SU-DHL-6 (cell line): Measurements from ENCODE around the gene COL16A1.

Source experiments
- H2AFZ ChIP-seq: fragments of 200-600 bp; sonication (generic); 2 replicates; pipeline ENCODE4 v1.6.1; 2014; ENCODE audit warnings: low read depth, mild to moderate bottlenecking, moderate library complexity, mixed read lengths, antibody characterized with exemption, low read length; ENCODE audit not compliant: severe bottlenecking
- H3F3A ChIP-seq: fragments of 200-600 bp; shearing (Covaris generic); 2 replicates; pipeline ENCODE4 v1.6.0; 2016; ENCODE audit warnings: antibody characterized with exemption, mild to moderate bottlenecking; ENCODE audit not compliant: insufficient read depth
- H3K27ac ChIP-seq: fragments of 200-600 bp; sonication (generic); 2 replicates; pipeline ENCODE4 v1.5.1; 2016; ENCODE audit warnings: low read depth, mild to moderate bottlenecking, low read length, moderate library complexity, mixed read lengths
- H3K27me3 ChIP-seq: fragments of 200-600 bp; sonication (generic), shearing (Covaris generic); 2 replicates; pipeline ENCODE4 v1.6.0; 2014; ENCODE audit warnings: mild to moderate bottlenecking, low read length
- H3K36me3 ChIP-seq: fragments of 200-600 bp; sonication (generic); 2 replicates; pipeline ENCODE4 v1.6.1; 2014; ENCODE audit warnings: mild to moderate bottlenecking, low read length, mixed read lengths
- H3K4me2 ChIP-seq: fragments of 300-600, 200-600 bp; shearing (Covaris generic), sonication (generic); 2 replicates; pipeline ENCODE4 v1.6.0; 2014; ENCODE audit warnings: low read length, low read depth, mild to moderate bottlenecking; ENCODE audit not compliant: poor library complexity, severe bottlenecking
- H3K4me3 ChIP-seq: fragments of 200-600 bp; sonication (generic); 2 replicates; pipeline ENCODE4 v1.5.1; 2014; ENCODE audit warnings: antibody characterized with exemption, low read length, mild to moderate bottlenecking, mixed read lengths; ENCODE audit not compliant: insufficient read depth, poor library complexity, severe bottlenecking
- H3K79me2 ChIP-seq: fragments of 200-600 bp; sonication (generic); 2 replicates; pipeline ENCODE4 v1.6.1; 2014; ENCODE audit warnings: mild to moderate bottlenecking, low read length, moderate library complexity; ENCODE audit not compliant: insufficient read depth
- H3K9ac ChIP-seq: fragments of 200-600 bp; sonication (generic); 2 replicates; pipeline ENCODE4 v1.7.0; 2014; ENCODE audit warnings: mild to moderate bottlenecking, low read length
- H3K9me2 ChIP-seq: fragments of 200-600 bp; sonication (generic); replicated peaks from 2 replicates; pipeline ENCODE4 v1.6.1; 2014; ENCODE audit warnings: low read length; ENCODE audit not compliant: insufficient read depth
- H3K9me3 ChIP-seq: fragments of 200-600 bp; sonication (generic); 2 replicates; pipeline ENCODE4 v1.6.1; 2014; ENCODE audit warnings: low read length, mixed read lengths; ENCODE audit not compliant: insufficient read depth
- H4K20me1 ChIP-seq: fragments of 200-600 bp; sonication (generic); 2 replicates; pipeline ENCODE4 v1.6.1; 2014; ENCODE audit warnings: low read depth, mild to moderate bottlenecking, antibody characterized with exemption, low read length, moderate library complexity, mixed read lengths
- EZH2phosphoT487 ChIP-seq: fragments of 200-600 bp; sonication (generic), shearing (Covaris generic); conservative IDR thresholded peaks from 2 replicates; pipeline ENCODE4 v1.6.1; 2018; ENCODE audit warnings: mild to moderate bottlenecking, antibody characterized with exemption, low read length, moderate library complexity, mixed read lengths
- TF ChIP-seq, protein P1 (sequence below): fragments of 200-600 bp; sonication (generic); IDR thresholded peaks from one replicate; pipeline ENCODE4 v1.5.1; 2017; ENCODE audit warnings: antibody characterized with exemption, mild to moderate bottlenecking, low read length, moderate library complexity; ENCODE audit not compliant: insufficient read depth, poor library complexity, severe bottlenecking

Gene COL16A1

DNA sequence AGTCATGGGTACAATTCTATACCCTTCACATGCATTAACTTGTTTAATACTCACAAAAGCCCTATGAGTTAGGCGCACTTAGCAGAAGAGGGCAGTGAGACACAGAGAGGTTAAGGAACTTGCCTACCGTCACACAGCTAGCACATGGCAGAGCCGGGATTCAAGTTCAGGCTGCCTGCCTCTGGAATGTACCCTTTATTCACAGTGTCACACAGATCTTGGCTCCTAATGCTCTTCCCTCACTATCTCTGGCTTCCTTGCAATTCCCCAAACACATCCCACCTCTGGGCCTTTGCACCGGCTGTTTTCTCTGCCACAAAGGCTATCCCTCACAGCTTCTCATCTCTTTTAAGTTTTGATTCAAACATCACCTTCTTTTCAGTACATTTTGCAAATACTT, 25.1 kb downstream of the COL16A1 start:
- Histone ChIP-seq H3K4me2 (no peak overlapping the region), H3K36me3 (no peaks in the 10 kb centered on the region)

DNA sequence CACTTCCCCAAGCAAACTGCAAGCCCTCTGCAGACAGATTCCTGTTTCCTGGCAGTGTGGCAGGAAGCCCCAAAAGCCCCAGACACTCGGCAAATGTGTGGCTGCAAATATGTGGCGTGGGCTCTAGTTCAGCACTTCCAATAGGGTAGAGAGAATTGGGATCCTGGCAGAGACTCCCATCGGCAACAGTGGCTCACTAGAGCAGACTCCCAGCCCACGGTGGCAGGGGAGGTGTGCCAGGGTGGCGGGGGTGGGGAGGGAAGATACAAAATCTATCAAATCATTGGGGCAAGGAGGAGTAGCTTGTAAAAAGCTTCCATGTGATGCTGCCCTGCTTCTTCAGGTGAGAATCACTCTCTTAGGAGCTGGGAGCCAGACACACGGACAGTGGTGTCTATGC, 25.9 kb downstream of the COL16A1 start:
- Histone ChIP-seq H4K20me1 (no peaks in the 10 kb centered on the region), H3K9me3 (no peaks in the 10 kb centered on the region), H3K27ac (no peak overlapping the region), H3K9ac (no peak overlapping the region), H3K9me2 (no peaks in the 10 kb centered on the region), H3K79me2 (no peaks in the 10 kb centered on the region), H3F3A (no peaks in the 10 kb centered on the region), H3K4me2 (no peak overlapping the region), H3K27me3 (no peaks in the 10 kb centered on the region), H3K36me3 (no peaks in the 10 kb centered on the region), H2AFZ (no peak overlapping the region), H3K4me3 (no peak overlapping the region)
- TF ChIP-seq, protein P1, sequence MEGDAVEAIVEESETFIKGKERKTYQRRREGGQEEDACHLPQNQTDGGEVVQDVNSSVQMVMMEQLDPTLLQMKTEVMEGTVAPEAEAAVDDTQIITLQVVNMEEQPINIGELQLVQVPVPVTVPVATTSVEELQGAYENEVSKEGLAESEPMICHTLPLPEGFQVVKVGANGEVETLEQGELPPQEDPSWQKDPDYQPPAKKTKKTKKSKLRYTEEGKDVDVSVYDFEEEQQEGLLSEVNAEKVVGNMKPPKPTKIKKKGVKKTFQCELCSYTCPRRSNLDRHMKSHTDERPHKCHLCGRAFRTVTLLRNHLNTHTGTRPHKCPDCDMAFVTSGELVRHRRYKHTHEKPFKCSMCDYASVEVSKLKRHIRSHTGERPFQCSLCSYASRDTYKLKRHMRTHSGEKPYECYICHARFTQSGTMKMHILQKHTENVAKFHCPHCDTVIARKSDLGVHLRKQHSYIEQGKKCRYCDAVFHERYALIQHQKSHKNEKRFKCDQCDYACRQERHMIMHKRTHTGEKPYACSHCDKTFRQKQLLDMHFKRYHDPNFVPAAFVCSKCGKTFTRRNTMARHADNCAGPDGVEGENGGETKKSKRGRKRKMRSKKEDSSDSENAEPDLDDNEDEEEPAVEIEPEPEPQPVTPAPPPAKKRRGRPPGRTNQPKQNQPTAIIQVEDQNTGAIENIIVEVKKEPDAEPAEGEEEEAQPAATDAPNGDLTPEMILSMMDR = no peak
- no peak for TF ChIP-seq EZH2phosphoT487

More for the DNA sequence above, 25.1 kb downstream of the COL16A1 start:
- H3K9me3 ChIP-seq = no peaks in the 10 kb centered on the region
- no peaks in the 10 kb centered on the region for H3F3A ChIP-seq
- no peaks in the 10 kb centered on the region for H3K27me3 ChIP-seq
- H3K27ac ChIP-seq = no peak overlapping the region
- H3K4me3 ChIP-seq = no peak overlapping the region
- H3K9me2 ChIP-seq = no peaks in the 10 kb centered on the region
- no peak overlapping the region for H3K9ac ChIP-seq
- no peak overlapping the region for H2AFZ ChIP-seq
- H4K20me1 ChIP-seq = no peaks in the 10 kb centered on the region
- TF ChIP-seq, protein P1 = no peak
- no peak for TF ChIP-seq EZH2phosphoT487
- no peaks in the 10 kb centered on the region for H3K79me2 ChIP-seq

DNA sequence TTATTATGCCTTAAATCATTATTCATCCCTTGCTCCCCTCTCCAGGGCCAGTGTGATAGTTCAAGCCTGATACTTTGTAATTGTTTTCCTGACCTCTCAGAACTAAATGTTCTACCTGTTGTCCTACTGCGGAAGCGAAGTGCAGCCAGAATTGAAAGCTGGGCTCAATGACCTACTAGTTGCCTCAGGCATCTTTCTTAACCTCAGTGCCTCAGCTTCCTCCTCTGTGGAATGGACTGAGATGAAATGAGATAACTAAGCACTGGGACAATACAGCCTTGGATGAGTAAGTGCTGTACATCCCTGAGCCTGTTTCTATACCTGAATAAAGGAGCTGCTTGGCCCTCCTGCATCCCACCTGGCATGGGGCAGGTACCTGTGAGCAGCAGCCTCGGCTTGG, 26.4 kb downstream of the COL16A1 start:
- Histone ChIP-seq H3K9ac (no peak overlapping the region), H3K27me3 (no peaks in the 10 kb centered on the region)

More for the DNA sequence above, 26.4 kb downstream of the COL16A1 start:
- Histone ChIP-seq H3F3A (no peaks in the 10 kb centered on the region), H3K9me2 (no peaks in the 10 kb centered on the region), H3K9me3 (no peaks in the 10 kb centered on the region), H3K4me3 (no peak overlapping the region), H3K4me2 (no peak overlapping the region), H4K20me1 (no peaks in the 10 kb centered on the region), H2AFZ (no peak overlapping the region), H3K36me3 (no peaks in the 10 kb centered on the region), H3K27ac (no peak overlapping the region), H3K79me2 (no peaks in the 10 kb centered on the region)
- TF ChIP-seq, protein P1 = no peak
- TF ChIP-seq EZH2phosphoT487 = no peak
